NOMO-1 treated with dmso at 0.1 percent for 144 hours (cell line): Measurements from ENCODE around the gene SYNJ2BP.

Source experiments
- DNase-seq: peaks from one replicate; lab custom pipeline; 2025; ENCODE audit not compliant: unreplicated experiment; lab: John Stamatoyannopoulos, UW

The SYNJ2BP gene

GRCh38 chr14:70392676-70393075, 24.2 kb downstream of the SYNJ2BP start:
- DNase-seq = no peak

- DNase-seq = no peak
Measured at GRCh38 chr14:70391493-70392391, 25.1 kb downstream of the SYNJ2BP start.

DNA sequence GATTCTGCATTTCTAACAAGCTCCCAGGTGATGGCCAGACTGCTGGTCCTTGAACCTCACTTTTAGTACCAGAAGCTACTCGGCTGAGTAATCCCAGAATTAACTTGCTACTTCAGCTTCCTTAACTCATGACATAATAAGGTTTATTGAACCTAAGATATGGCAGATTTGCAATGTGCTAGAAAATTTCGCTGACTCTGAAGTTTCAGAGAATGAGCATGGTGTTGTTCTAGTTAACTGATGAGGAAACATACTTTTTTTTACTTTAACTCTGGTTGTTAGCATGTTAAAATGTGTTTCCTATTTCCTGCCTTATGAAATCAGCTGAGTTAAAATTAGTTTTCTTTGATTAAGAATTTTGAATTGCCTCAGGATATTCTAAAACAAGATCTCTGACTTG, 34.4 kb downstream of the SYNJ2BP start:
- no peak for DNase-seq

DNA sequence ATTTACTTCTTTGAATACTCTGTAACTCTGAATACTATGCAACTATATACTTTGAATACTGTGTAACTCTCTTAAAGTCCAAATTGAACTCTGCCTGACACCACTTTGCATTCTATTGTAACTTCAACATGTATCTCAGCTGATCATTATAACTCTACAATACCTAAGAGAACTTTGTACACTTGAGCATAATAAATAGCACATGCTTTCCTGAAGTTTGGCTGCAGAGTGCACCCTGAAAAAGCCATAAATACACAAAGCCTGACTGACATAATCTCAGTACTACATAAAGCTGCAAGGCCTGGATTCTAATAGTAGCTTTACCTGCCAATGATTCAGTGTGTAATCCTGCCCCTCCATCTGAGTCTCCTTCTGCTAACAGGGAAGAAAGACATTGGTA, 36.1 kb downstream of the SYNJ2BP start:
- no peak for DNase-seq

DNA sequence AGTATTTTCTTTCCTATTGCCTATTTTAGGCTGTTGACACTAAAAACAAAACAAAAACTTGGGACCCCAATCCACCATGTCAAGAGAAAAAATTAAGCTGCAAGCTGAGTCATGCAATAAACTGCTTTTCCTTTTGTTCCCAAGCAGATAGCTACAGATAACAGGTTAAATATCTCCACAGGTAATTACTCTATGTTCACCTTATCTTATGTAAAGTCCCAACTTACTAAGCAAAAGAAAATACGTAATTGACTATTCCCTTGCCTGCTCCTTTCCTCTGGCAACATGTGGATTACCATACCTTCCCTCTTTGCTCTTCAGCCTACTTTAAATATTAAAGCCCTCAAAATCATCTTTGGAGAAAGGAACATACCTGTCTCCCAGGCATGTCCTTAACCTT, 38.2 kb downstream of the SYNJ2BP start:
- no peak for DNase-seq
